Prostate gland (tissue), 2 donors: ENCODE data around the gene CDH13. TPM values are rescaled to one million over a fixed set of nuclear protein-coding genes. Genes with fewer than 3 reads are reported as not detected.

Experiments used
- DNase-seq: peaks from one replicate; pipeline ENCODE4 v3.0.0-alpha.2; 2019; ENCODE audit warnings: low spot score
- H3K27ac ChIP-seq, 2 donors: fragments of 200-600 bp; sonication (generic); 2 replicates each; pipeline ENCODE4 v1.5.1; 2017 to 2019
- H3K27me3 ChIP-seq: fragments of 200-600 bp; sonication (generic); replicated peaks from 2 replicates; pipeline ENCODE4 v1.5.1; 2019; ENCODE audit not compliant: insufficient read depth
- H3K36me3 ChIP-seq, 2 donors: fragments of 200-600 bp; sonication (generic); 1 replicate in 1 of 2; 2 replicates in 1 of 2; pipeline versions ENCODE4 v1.5.1 to v1.8.1; 2017 to 2019
- H3K4me1 ChIP-seq: fragments of 200-600 bp; sonication (generic); replicated peaks from 2 replicates; pipeline ENCODE4 v1.5.1; 2019
- H3K4me3 ChIP-seq, 2 donors: fragments of 200-600 bp; sonication (generic); 2 replicates each; pipeline ENCODE4 v1.5.1; 2017 to 2019
- H3K9me3 ChIP-seq: fragments of 200-600 bp; sonication (generic); 2 replicates; pipeline ENCODE4 v1.5.1; 2017
- POLR2A ChIP-seq: fragments of 450-650 bp; IDR thresholded peaks from one replicate; pipeline ENCODE4 v1.6.1; 2016; ENCODE audit warnings: antibody characterized with exemption, mild to moderate bottlenecking
- POLR2AphosphoS5 ChIP-seq: sonication (generic); formaldehyde crosslinking; IDR thresholded peaks from one replicate; pipeline ENCODE4 v1.6.1; 2017; ENCODE audit warnings: antibody characterized with exemption
- WGBS: methylation state at CpG from one replicate; pipeline ENCODE4 v1.1.5; 2018; 5-methylcytosine and 5-hydroxymethylcytosine counted together
- intact Hi-C: fragments of 100-400 bp; cut with DNase I; formaldehyde crosslinking; loops from one replicate; pipeline ENCODE4 v1.14.2; 2022
- total RNA-seq, 2 donors: library from RNA; depleted of rRNA; stranded (reverse); fragments of >200 nt; gene quantifications; one replicate each; pipeline ENCODE4 v1.1.0, GENCODE V29; 2016
- TF ChIP-seq, protein P1 (sequence below), 4 experiments: fragments of 200-600 bp in 2 of 4; fragments of 450-650 bp in 2 of 4; sonication (generic) in 2 of 4; IDR thresholded peaks; 1 replicate in 3 of 4; 2 replicates in 1 of 4; pipeline ENCODE4 v1.5.1; 2016 to 2019; ENCODE audit warnings: antibody characterized with exemption in 4 of 4, mild to moderate bottlenecking in 2 of 4, moderate library complexity in 2 of 4

CDH13 gene
- total RNA-seq, 2 donors from 2014 or later, result 20.6 to 23.0 TPM

DNA sequence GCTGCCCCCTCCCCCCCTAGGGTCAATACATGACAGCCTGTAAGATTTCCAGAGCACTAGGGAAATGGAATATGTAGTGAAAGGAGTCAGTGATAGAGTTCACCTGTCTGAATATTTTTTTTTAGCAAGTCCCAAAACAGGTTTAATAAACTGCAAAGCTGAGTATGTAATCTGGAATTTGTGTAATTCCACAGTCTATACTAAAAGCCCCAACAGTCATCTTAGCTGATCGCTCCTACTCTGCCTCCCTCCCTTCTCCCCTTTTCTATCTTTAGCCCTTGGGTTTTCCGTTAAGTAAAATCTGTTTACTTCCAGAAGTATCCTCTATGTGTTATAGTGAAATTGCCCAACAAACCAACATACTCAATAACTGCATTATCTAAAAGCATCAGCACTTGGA, 3.5 kb downstream of the CDH13 start:
- H3K27ac ChIP-seq, result no peak overlapping the region
- 57% methylated on average over 2 of the region's 2 CpGs for WGBS

DNA sequence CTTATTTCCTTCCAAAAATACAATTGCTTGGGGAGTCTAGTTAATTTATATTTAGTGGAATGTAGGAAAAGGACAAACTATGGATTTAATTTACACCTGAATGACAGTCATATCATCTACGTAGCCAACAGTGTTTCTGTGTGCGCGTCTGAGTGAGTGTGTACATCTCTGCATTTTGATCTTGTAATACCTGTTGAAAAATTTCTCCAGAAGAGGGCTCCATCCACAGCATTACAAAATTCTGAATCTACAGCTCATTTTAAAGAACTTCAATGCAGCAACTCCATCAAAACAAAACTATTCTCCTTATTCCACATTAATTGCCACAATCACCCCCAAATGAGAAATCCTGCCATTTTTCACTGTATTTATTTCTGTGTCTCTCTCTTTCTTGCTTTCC, 3.9 kb downstream of the CDH13 start:
- Histone ChIP-seq H3K27me3 (peaks cover 11% of the 10 kb centered on the region), H3K4me1 (no peaks in the 10 kb centered on the region), H3K9me3 (no peaks in the 10 kb centered on the region), H3K4me3 (no peak overlapping the region), H3K36me3 (no peaks in the 10 kb centered on the region), H3K27ac (no peak overlapping the region)
- 56% methylated on average over 3 of the region's 3 CpGs for WGBS
- DNase-seq, result no peak
- intact Hi-C loops, result loop anchor here (10.0 kb wide), 1 partner anchor 366 kb away; no protein-coding TSS in a partner anchor
- TF ChIP-seq, protein P1, sequence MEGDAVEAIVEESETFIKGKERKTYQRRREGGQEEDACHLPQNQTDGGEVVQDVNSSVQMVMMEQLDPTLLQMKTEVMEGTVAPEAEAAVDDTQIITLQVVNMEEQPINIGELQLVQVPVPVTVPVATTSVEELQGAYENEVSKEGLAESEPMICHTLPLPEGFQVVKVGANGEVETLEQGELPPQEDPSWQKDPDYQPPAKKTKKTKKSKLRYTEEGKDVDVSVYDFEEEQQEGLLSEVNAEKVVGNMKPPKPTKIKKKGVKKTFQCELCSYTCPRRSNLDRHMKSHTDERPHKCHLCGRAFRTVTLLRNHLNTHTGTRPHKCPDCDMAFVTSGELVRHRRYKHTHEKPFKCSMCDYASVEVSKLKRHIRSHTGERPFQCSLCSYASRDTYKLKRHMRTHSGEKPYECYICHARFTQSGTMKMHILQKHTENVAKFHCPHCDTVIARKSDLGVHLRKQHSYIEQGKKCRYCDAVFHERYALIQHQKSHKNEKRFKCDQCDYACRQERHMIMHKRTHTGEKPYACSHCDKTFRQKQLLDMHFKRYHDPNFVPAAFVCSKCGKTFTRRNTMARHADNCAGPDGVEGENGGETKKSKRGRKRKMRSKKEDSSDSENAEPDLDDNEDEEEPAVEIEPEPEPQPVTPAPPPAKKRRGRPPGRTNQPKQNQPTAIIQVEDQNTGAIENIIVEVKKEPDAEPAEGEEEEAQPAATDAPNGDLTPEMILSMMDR (IDR thresholded peaks at IDR 0.05), result peak in 1 of 4 experiments; percentile 31
- TF ChIP-seq POLR2A, result no peak

More for the DNA sequence above, 3.5 kb downstream of the CDH13 start:
- TF ChIP-seq POLR2A, result no peak
- no peak for TF ChIP-seq POLR2AphosphoS5
- TF ChIP-seq, protein P1 (IDR thresholded peaks at IDR 0.05), result no peak
- H3K4me1 ChIP-seq, result no peaks in the 10 kb centered on the region
- intact Hi-C loops, result loop anchor here (10.0 kb wide), 1 partner anchor 365 kb away; no protein-coding TSS in a partner anchor
- no peak for DNase-seq
- no peaks in the 10 kb centered on the region for H3K9me3 ChIP-seq
- no peaks in the 10 kb centered on the region for H3K36me3 ChIP-seq
- no peak overlapping the region for H3K4me3 ChIP-seq
- H3K27me3 ChIP-seq, result peaks cover 15% of the 10 kb centered on the region

DNA sequence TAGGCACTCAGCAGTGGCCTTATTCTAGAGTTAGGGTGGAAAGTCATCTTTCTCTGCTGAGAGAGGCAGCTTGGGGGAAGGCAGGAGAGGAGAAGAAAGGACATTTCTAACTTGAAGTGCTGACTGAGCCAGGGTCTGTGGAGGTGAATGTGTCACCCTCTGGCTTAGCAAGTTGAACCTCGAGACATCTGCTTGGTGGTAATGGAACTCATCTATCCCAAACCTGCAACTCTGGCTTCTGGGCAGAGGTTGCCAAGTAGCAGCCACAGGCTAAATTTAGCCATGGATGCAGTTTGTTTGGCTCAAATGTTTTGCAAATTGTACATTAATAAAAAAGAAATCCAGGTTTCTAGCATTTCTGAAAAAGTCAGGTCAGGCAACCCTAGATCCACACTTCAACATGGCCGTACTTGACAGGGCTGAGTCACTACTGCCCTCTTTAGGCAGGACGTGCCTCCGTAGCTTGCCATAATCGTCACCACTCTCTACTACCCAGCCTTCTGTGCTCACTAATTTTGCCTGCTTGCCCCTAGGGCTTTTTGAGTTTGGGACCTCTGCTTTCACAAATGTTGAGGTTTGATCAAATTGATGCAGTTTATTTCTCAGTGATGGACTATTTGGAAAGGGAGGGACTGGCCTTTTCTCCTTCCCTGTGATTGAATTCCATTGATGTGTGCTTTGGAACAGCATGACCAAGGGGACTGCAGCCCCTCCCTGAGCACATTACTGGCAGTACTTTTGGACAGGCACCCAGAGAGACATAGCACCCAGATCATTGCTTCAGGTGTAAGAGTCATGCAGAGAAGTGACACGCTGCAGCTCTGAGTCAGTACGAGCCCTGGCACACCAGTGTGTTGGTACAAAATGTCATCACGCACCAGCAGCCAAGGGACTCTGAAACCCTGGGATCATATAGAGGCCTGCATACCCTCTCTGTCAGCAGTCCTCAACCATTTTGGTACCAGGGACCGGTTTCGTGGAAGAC, 5.2 kb downstream of the CDH13 start:
- 80% methylated on average over 10 of the region's 10 CpGs for WGBS

DNA sequence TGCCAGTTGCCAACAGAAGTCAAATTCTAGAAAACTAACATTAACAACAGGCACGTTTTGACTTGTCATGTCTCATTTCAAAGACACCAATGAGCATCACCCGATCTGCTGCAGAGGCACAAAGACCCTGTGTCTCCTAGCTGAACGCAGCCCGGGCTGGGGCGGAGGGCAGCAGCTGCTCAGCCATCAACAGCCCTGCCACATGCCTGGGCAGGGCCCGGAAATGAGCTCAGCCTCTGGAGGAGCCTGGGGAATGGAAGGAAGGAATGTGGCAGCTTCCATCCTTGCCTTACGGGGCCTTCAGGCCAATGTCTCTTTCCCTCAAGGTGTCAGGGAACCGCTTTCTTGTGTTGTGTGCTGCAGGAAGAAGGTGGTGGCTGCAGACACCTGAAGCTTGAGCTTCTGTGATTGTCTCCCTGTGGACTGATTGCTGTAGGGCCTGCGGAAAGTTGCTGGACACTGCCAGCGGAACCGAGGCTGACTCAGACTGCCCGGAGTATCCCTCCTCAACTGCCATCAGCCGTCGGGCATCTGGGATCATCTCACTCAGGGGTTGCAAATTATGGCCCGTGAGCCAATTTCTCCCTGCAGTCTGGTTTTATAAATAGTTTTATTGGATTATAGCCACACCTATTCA, 7.3 kb downstream of the CDH13 start:
- intact Hi-C loops, result loop anchor here (10.0 kb wide), 1 partner anchor 369 kb away; no protein-coding TSS in a partner anchor
- Histone ChIP-seq H3K27ac (no peak overlapping the region), H3K36me3 (no peaks in the 10 kb centered on the region), H3K9me3 (no peaks in the 10 kb centered on the region), H3K4me1 (no peaks in the 10 kb centered on the region), H3K4me3 (no peak overlapping the region), H3K27me3 (no peaks in the 10 kb centered on the region)
- TF ChIP-seq, protein P1 (IDR thresholded peaks at IDR 0.05), result no peak
- TF ChIP-seq POLR2AphosphoS5 (no peak), POLR2A (no peak)
- peak; percentile 58 for DNase-seq
- WGBS, result 38% methylated on average over 15 of the region's 15 CpGs

More for the DNA sequence above, 5.2 kb downstream of the CDH13 start:
- no peak for TF ChIP-seq POLR2A
- TF ChIP-seq, protein P1 (IDR thresholded peaks at IDR 0.05), result no peak
- TF ChIP-seq POLR2AphosphoS5, result no peak
- Histone ChIP-seq H3K36me3 (no peaks in the 10 kb centered on the region), H3K27me3 (peaks cover 7% of the 10 kb centered on the region), H3K4me1 (no peaks in the 10 kb centered on the region), H3K27ac (no peak overlapping the region), H3K4me3 (no peak overlapping the region), H3K9me3 (no peaks in the 10 kb centered on the region)
- no peak for DNase-seq
- intact Hi-C loops, result loop anchor here (10.0 kb wide), 1 partner anchor 367 kb away; no protein-coding TSS in a partner anchor
